IPS-11a (cell line): ENCODE results near the gene ZNF792.
"Not testable (repeated sequence)": the region's sequence is repeated elsewhere in the genome, so short reads cannot be mapped to it uniquely, and the experiment has no call there.

Source experiments
- H3K4me3 ChIP-seq: one replicate; pipeline ENCODE4 v1.5.1; 2013; ENCODE audit warnings: low read depth, low read length, control low read depth

ZNF792 gene

DNA sequence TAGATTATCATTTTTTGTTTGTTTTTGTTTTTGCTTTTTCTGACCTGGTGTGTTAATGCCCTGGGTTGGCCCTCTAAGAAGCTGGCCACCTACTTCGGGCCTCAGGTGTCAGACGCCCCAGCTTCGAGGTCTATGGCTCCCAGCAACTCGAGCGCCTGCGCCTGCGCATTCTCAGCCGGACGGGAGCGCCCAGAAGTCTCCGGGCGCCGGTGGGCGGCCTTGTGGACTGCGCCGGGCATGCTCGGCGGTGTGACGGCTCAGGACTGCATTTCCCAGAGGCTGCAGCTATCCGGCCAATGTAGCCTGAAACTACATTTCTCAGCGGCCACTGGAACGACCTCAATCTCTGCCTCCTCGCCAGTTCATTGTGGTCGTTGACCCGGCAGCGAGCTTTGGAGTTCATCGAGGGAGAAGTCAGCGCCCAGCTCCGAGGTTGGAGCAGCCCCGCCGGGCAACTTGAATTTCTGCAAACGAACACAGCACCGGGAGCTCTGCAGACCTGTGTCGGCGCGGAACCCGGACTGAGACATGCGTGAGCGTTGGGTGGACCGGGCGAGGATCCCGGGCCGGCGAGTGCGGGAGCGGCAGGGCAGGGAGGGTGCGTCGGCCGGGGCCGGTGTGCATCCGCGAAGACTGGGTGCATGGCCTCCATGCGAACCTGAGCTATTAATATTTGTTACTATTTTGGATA lies 37.2 kb downstream of the ZNF792 start, which contains the start of gene ZNF30:
TSS of gene ZNF30 (plus strand) at position 219 of the 691 bp plus-strand sequence. CDS start 3,045 bp downstream, outside the sequence.
- H3K4me3 ChIP-seq: peak within 1 kb of the TSS; percentile 67

DNA sequence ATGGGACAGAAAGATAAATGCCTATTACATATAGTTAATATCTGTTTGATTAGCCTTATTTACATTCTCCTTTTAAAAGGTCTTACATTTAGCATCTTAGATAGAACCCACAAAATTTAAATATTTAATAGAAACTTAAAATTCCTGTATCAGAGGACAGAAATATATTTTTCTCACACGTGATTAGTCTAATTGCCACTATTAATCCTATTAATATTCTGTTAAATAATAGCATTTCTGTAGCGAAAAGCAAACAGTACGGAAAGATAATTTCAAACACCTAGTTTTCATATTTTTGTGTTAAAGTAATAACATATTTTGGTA lies 37.7 kb downstream of the ZNF792 start:
- H3K4me3 ChIP-seq: no peak overlapping the region

DNA sequence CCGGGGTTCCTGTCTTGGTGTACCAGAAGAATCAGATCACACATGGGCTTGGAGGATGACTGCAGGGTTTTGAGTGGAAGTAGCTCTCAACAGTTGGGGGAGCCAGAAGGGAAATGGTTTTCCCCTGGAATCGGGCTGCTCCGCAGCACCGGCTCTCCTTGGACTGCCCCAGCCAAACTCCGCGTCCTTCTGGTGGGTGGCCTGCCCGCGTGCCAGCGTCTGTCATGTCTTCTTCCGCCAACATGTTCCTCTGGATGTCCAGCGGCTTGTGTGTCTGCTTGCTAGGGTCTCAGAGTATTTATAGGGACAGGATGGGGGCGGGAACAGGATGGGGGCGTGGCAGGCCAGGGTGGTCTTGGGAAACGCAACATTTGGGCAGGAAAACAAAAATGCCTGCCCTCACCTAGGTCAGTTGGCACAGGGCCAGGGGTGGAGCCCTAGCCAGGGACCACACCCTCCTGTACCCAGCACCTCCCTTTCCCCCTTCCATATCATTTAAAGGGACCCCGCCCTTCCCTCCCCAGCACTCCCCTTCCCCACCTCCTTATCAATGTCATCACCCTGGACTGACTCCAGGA lies 38.7 kb downstream of the ZNF792 start:
- H3K4me3 ChIP-seq: no peak overlapping the region

DNA sequence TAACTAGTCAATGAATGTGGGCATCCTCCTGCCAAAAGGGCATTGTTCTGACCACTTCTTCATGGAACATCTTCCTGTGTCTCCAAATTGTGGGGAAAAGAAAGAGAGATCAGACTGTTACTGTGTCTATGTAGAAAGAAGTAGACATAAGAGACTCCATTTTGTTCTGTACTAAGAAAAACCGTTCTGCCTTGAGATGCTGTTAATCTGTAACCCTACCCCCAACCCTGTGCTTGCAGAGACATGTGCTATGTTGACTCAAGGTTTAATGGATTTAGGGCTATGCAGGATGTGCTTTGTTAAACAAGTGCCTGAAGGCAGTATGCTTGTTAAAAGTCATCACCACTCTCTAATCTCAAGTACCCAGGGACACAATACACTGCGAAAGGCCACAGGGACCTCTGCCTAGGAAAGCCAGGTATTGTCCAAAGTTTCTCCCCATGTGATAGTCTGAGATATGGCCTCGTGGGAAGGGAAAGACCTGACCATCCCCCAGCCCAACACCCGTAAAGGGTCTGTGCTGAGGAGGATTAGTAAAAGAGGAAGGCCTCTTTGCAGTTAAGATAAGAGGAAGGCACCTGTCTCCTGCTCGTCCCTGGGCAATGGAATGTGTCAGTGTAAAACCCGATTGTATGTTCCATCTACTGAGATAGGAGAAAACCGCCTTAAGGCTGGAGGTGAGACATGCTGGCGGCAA lies 43.8 kb downstream of the ZNF792 start:
- H3K4me3 ChIP-seq: not testable (repeated sequence)

DNA sequence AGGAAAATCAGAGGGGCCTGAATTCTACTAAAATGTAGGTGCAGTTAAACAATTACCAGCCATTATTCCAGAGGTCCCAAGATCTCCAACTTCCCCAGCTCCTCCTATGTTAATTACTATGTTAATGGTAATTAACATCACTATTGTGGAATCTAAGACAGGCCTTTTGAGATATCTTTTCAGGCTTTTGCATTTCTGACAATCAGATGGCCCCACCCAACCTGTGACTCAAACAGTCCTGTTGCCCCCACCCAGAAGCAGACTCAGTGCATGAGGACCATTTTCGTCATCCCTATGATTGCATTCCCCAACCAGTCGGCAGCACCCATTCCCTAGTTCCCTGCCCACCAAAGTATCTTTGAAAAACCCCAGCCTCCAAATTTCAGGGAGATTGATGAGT lies 45.8 kb downstream of the ZNF792 start:
- no peak overlapping the region for H3K4me3 ChIP-seq

DNA sequence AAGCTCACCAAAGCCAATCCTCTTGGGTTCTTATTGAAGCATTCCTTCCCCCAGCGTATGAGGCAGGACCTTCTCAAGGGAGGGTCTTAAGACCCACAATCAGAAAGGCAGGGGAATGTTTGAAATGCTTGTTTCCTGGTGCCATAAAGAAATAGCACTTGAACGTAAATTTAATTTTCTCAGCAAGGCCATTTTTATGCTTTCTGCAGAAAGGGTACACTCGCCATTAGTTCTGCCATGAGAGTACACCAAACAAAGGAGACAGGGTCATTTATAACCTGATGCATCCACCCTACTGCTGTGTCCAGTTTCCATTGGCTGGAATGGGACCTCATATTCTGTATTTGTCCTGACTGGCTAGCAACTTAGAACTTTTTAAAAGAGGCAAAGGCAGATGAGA lies 46.9 kb downstream of the ZNF792 start:
- H3K4me3 ChIP-seq: not testable (repeated sequence)

DNA sequence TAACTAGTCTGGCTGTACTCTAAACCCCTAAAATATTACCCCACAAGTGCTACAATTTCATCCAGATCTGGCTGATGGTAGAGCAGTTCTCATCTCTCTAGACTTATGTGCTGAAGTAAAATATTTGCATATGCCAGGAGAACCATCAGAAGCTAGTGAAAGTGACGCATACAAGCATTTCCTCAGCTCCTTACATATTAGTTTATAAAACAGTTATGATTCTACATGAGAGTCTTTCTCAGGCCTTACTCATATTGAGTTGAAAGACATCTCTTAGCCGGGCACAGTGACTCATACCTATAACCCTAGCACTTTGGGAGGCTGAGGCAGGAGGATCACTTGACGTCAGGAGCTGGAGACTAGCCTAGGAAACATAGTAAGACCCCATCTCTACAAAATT lies 53.3 kb downstream of the ZNF792 start:
- no peak overlapping the region for H3K4me3 ChIP-seq
